ENCODE data around the gene TBC1D22A. TPM values are rescaled to one million over a fixed set of nuclear protein-coding genes. Genes with fewer than 3 reads are reported as not detected.
"Not testable (repeated sequence)": the region's sequence is repeated elsewhere in the genome, so short reads cannot be mapped to it uniquely, and the experiment has no call there.

The TBC1D22A gene
- total RNA-seq, 1 experiment from 2014 or later: 8.2 TPM

DNA sequence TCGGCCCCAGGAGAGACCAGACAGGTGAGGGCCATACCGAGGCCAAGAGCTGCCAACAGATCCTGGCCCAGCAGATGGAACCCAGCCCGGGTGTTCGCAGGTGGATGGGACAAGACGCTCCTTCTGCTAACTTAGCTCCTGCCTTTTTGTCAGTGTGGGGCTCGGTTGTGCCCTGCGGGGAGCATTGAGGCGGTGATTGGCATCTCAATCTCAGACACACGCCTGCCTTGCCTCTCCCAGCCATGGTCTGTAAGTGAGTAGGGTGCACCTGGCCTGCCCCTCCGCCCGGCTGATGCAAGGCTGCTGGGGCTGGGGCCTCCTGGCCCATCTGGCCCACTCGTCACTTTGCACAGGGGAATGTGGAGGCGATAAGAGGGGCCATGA lies 350.1 kb downstream of the TBC1D22A start:
- no peak for DNase-seq

DNA sequence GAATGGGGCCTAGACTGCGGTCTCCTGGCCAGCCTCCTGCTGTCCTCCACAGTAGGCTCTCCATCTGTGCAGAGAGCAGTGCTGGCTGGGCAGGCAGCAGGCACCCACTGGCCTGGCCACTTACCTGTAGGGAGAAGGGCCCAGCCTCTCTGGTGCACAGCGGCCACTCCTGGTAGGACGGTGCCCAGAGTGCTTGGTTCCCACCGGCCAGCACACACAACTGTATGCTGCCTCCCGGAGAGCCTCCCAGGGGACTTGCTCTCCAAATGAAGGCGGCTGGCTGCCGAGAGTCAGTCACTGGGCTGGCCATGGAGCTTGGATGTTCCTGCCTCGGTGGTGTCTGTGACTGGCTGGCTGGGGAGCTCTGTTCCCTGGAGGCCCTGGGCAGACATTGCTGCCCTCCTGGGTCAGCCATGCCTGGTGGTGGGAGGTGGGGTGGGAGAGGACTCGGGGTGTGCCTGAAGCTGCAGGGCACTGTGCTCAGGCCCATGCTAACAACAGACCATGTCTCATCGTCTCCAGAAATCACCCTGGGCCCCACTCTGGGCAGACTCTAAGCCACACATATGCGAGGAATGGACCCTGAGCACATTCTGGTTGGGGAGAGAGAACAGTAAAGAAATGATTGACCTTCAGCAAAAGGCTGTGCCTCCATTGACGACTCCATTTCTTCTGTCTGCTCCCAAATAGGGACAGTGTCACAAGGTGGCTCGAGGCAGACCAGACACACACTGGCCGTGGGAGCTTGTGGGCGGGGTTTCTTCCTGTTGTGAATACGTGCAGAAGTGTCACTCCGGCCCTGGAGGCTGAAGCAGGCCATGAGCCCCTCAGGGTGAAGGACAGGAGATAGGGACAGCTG lies 350.8 kb downstream of the TBC1D22A start:
- Histone ChIP-seq H3K27me3 (ENCODE audit: control insufficient read depth, insufficient read depth, low read length) (no peaks in the 10 kb centered on the region), H3K36me3 (replicated peaks; ENCODE audit: control insufficient read depth, insufficient read depth, low read length) (no peaks in the 10 kb centered on the region), H3K4me3 (ENCODE audit: insufficient read depth, low read depth, low read length) (no peak overlapping the region)
- no peak for DNase-seq

More for the DNA sequence above, 350.1 kb downstream of the TBC1D22A start:
- Histone ChIP-seq H3K4me3 (ENCODE audit: insufficient read depth, low read depth, low read length) (no peak overlapping the region), H3K36me3 (replicated peaks; ENCODE audit: control insufficient read depth, insufficient read depth, low read length) (no peaks in the 10 kb centered on the region), H3K27me3 (ENCODE audit: control insufficient read depth, insufficient read depth, low read length) (no peaks in the 10 kb centered on the region)

DNA sequence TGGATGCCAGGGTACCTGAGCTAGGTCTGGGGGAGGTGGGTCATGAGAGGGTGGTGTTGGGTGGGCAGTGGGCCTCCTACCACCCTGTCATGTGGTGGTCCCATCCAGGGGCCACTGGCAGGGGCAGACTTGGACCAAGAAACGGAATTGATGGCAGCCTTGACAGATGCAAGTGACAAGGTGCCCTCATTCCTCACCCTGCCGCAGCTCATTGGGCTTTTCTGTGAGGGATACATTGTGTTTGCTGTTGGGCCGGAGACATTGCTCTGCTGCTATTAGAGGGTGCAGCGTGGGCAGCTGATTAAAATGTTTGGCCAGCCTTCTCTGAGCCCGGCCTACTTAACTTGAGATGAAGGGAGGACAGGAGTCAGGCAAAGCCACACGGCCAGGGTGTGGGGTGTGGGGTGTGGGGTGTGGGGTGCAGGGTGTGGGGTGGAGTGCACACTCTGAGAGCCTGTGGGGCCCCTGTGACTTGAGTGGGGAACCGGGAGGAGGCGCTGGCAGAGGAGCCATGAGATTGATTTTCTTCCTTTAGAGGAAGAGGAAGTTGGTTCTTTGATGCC lies 351.5 kb downstream of the TBC1D22A start:
- no peaks in the 10 kb centered on the region for H3K27me3 ChIP-seq (ENCODE audit: control insufficient read depth, insufficient read depth, low read length)
- DNase-seq: no peak
- H3K4me3 ChIP-seq (ENCODE audit: insufficient read depth, low read depth, low read length): no peak overlapping the region
- H3K36me3 ChIP-seq (replicated peaks; ENCODE audit: control insufficient read depth, insufficient read depth, low read length): no peaks in the 10 kb centered on the region

DNA sequence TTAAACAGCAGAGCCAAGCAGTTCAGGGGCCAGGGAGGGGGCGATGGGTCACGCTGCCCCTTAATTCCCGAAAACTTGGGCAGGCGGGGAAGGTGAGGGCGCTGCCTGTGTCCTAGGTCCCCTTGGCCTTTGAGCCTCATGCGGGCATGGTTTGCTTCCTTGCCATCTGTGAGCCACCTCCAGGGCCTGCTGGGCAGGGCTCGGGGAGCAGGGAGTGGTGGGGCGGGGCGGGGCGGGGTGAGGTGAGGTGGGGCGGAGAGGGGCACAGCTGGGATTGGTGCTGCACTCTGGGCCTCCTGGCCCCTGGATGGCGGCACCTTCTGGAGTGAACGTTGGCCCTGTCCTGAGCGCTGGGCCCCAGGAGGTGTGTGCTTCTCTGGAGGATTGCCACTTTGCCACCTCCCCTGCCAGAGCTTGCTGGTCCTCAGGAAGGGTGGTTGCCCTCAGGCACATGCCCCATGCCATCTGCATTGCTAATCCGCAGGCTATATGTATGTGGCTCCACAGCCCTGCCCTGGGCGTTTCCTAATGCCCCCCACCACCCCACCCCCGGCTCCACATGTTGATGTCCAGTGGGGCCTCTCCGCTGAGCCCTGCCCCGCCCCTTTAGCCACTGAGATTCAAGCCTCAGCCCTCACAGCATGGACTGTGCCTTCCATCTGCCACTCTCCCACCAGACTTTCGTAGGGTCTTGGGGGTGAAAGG lies 352.5 kb downstream of the TBC1D22A start:
- no peak for DNase-seq
- H3K27me3 ChIP-seq (ENCODE audit: control insufficient read depth, insufficient read depth, low read length): no peaks in the 10 kb centered on the region
- no peaks in the 10 kb centered on the region for H3K36me3 ChIP-seq (replicated peaks; ENCODE audit: control insufficient read depth, insufficient read depth, low read length)
- no peak overlapping the region for H3K4me3 ChIP-seq (ENCODE audit: insufficient read depth, low read depth, low read length)

DNA sequence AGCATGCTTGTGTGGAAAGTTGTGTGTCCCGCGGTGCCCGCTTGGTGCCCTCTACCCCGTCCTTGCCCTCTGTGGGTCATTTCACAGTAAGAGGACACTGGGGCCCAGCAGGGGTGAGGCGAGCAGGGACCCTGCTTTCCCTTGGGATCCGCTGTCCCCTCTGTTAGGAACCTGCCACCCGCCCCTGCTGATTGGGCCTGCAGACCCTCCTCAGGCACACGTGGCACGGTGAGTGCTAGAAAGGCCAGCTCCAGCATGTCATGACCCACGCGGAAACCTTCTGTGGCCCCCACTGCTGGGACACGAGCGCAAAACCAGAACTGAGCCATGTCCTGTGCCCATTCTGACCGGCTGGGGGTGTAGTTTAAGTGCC lies 353.1 kb downstream of the TBC1D22A start:
- no peaks in the 10 kb centered on the region for H3K36me3 ChIP-seq (replicated peaks; ENCODE audit: control insufficient read depth, insufficient read depth, low read length)
- DNase-seq: no peak
- H3K4me3 ChIP-seq (ENCODE audit: insufficient read depth, low read depth, low read length): no peak overlapping the region
- H3K27me3 ChIP-seq (ENCODE audit: control insufficient read depth, insufficient read depth, low read length): no peaks in the 10 kb centered on the region

DNA sequence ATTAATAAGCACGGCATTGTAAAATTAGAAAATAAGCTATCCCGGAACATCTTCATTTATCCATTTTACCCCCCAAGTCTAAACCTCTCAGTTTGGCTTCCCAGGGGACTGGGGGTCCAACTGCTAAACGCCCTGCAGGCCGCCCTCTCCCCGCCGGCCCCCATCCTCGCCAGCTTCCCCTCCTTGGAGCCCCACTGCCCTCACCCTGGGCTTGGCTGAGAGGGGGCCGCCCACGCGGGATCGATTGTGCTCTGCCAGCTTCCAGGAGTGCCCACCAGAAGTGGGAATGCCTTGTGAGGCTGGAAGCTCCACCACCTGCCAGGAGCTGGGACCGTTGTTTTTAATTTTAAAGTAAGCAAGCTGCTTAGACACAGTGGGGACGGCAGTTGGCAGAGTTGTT lies 353.5 kb downstream of the TBC1D22A start:
- DNase-seq: no peak
- H3K27me3 ChIP-seq (ENCODE audit: control insufficient read depth, insufficient read depth, low read length): no peaks in the 10 kb centered on the region
- no peaks in the 10 kb centered on the region for H3K36me3 ChIP-seq (replicated peaks; ENCODE audit: control insufficient read depth, insufficient read depth, low read length)
- H3K4me3 ChIP-seq (ENCODE audit: insufficient read depth, low read depth, low read length): no peak overlapping the region

DNA sequence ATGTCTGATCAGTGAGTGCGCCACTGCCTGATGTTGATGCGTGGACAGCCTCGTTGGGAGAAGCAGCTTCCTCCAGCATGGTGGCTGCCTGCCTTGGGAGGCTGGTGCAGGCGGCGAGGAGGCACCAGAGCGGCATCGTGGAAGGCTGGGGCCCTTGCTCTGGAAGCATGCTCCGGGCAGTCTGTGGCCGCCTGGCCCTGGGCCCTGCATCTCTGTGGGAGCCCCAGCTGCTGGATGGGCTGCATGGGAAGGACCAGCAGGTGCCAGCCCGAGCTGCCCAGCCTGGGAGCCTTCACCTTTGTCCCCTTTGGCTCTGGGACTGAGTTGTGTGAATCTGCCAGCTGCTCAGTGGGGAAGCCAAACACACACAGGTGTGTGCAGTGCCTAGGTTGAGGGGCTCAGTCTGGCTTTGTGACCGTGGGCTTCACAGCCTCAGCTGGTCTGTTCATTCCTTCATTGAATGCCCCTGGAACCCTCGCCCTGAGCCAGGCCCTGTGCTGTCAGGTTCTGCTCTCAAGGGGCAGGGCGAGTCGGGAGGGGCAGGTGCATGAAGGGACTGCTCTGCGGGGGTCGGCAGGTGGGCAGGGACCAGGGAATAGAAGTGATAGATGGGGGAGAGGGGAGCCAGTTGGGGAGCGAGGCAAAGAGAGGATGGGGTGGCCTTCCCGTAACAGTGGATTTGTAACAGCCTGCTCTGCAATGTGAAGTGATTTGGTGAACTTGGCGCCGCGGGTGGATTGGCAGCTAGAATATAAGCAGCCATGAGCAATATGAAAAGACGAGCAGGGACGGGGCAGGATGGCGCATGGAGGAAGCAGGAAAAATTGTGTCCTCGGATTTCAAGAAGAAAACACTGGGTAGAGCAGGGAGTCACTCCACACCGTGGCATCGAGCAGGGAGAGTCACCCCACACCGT lies 354.2 kb downstream of the TBC1D22A start:
- H3K27me3 ChIP-seq (ENCODE audit: control insufficient read depth, insufficient read depth, low read length): no peaks in the 10 kb centered on the region
- H3K36me3 ChIP-seq (replicated peaks; ENCODE audit: control insufficient read depth, insufficient read depth, low read length): no peaks in the 10 kb centered on the region
- no peak for DNase-seq
- H3K4me3 ChIP-seq (ENCODE audit: insufficient read depth, low read depth, low read length): no peak overlapping the region

DNA sequence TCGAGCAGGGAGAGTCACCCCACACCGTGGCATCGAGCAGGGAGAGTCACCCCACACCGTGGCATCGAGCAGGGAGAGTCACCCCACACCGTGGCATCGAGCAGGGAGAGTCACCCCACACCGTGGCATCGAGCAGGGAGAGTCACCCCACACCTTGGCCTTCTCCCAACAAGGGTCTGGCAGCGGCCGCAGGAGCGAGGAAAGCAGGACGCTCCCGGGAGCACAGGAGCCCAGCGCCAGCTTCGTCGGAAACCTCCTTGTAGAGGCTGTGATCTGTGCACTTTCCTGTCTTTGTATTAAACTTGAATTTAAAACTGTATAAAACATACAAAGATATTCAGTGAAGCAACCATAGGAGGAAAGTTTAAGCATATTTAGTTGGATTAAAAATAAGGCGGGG lies 355.0 kb downstream of the TBC1D22A start:
- not testable (repeated sequence) for H3K27me3 ChIP-seq (ENCODE audit: control insufficient read depth, insufficient read depth, low read length); DNase-seq; H3K4me3 ChIP-seq (ENCODE audit: insufficient read depth, low read depth, low read length); H3K36me3 ChIP-seq (replicated peaks; ENCODE audit: control insufficient read depth, insufficient read depth, low read length)

DNA sequence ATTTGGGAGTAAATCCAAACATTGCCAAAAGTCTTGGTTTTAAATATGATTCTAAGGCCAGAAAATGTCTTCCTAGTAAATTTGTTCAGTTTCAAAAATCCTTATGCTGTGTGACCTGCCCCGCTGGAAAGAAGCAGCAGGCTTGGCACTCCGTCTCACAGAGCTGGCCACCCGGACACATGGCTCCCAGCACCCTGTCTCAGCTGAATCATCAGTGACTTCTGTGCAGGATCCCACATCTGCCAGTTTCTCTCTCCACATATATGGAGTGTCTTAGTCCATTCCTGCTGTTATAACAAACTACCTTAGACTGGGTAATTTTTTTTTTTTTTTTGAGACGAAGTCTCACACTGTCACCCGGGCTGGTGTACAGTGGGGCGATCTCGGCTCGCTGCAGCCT lies 356.7 kb downstream of the TBC1D22A start:
- Histone ChIP-seq H3K27me3 (ENCODE audit: control insufficient read depth, insufficient read depth, low read length) (no peaks in the 10 kb centered on the region), H3K4me3 (ENCODE audit: insufficient read depth, low read depth, low read length) (no peak overlapping the region), H3K36me3 (replicated peaks; ENCODE audit: control insufficient read depth, insufficient read depth, low read length) (no peaks in the 10 kb centered on the region)
- DNase-seq: no peak

DNA sequence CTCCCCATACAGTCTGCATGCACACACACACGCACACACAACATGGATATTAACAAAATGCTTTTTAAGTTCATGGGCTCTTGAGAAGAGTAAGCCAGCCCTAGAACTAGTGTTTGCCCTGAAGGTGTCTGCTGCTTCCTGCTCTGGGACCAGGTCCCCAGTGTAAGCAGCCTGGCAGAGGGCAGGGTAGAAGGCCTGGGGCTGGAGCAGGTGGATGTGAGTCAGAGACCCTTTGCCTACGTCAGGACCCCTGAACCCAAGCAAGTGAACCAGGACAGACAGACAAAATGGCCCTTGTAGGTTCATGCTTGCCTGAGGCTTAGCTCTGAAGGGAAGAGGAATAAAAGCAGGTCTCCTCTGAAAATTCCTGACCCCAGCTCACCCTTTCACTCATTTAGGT lies 357.9 kb downstream of the TBC1D22A start:
- Histone ChIP-seq H3K4me3 (ENCODE audit: insufficient read depth, low read depth, low read length) (no peak overlapping the region), H3K27me3 (ENCODE audit: control insufficient read depth, insufficient read depth, low read length) (no peaks in the 10 kb centered on the region), H3K36me3 (replicated peaks; ENCODE audit: control insufficient read depth, insufficient read depth, low read length) (no peaks in the 10 kb centered on the region)
- DNase-seq: no peak

DNA sequence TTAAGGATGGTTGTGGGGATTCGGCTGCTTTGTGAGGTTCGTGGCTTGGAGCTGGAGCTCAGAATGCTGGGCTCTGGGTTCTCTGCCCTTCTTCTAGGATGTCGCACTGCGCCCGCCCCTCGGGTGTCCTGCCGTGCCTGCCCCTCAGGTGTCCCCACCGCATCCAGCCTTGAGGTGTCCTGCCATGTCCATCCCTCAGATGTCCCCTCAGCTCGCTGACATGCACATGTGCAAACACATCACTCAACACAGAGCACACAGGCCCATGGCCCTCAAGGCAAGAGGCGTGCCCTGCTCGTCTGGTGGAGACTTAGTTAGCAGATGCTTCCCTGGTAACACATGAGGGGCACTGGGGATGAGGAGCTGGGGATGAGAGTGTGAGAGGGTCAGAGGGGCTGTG lies 359.3 kb downstream of the TBC1D22A start:
- H3K27me3 ChIP-seq (ENCODE audit: control insufficient read depth, insufficient read depth, low read length): no peaks in the 10 kb centered on the region
- DNase-seq: no peak
- H3K4me3 ChIP-seq (ENCODE audit: insufficient read depth, low read depth, low read length): no peak overlapping the region
- no peaks in the 10 kb centered on the region for H3K36me3 ChIP-seq (replicated peaks; ENCODE audit: control insufficient read depth, insufficient read depth, low read length)

DNA sequence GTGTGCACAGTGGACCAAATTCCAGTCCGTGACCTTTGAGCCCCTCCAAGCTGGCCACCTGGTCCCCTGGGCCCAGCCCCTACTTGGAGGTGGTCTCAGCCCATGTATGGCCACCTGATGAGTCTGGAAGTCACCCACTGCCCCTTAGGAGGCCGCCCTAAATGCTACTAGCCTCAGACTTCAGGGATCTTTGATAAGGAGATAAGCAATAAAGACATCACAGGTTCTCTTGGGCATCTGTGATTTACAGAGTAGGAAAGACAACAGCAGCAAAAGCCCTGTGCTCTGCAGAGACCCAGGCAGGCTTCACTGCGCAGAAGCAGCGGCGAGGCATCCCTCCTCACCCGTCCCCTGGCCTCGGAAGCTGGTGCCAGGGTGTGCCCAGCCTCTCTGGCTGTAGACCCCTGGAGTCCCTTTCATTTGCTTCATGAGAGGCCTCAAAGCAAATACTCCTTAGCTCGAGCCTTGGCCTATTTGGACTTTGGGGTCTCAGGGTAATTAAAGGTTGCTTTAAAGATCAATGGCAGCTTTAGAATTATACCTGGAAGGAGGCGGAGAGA lies 360.1 kb downstream of the TBC1D22A start:
- DNase-seq: no peak
- H3K36me3 ChIP-seq (replicated peaks; ENCODE audit: control insufficient read depth, insufficient read depth, low read length): no peaks in the 10 kb centered on the region
- no peaks in the 10 kb centered on the region for H3K27me3 ChIP-seq (ENCODE audit: control insufficient read depth, insufficient read depth, low read length)
- no peak overlapping the region for H3K4me3 ChIP-seq (ENCODE audit: insufficient read depth, low read depth, low read length)

DNA sequence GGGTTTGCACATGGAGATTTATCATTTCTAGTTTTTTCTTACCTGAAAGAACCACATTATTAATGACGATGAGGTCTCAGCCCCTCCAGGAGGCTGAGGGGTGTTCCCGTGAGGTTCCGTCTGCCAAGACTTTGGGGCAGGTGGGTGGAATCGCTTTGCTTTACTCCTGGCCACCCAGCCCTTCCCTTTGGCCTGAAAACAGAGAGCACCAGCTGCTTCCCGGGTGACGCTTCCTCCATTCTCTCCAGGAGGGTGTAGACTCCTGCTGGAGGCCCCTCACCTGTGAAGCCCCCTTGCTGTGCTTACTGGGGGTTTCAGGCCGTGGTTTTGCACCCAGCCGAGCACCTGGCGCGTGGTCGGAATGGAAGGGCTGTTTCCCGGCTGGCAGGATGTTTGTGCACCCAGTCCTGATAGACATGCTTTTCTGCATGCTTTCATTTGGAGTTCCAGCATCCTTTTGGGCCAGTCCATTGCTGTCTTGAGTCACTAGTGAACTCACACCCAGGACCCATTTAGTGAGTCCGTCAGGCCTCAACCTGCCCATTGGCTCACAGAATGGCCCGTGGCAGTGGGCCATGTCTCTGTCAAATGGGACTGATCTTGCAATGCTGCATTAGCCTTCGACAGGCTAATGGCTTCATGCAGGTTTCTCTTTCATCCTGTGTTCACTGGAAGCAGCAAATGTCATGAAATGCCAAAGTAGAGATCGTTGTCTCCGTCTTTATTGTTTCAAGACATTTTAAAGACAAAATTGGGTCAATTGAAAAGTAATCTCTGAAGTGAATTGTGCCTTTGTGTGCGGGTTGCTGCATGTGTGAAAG lies 360.8 kb downstream of the TBC1D22A start:
- no peak for DNase-seq
- Histone ChIP-seq H3K36me3 (replicated peaks; ENCODE audit: control insufficient read depth, insufficient read depth, low read length) (no peaks in the 10 kb centered on the region), H3K27me3 (ENCODE audit: control insufficient read depth, insufficient read depth, low read length) (no peaks in the 10 kb centered on the region), H3K4me3 (ENCODE audit: insufficient read depth, low read depth, low read length) (no peak overlapping the region)
